Stimulated activated CD4-positive, alpha-beta T cell treated with anti-CD3 and anti-CD28 coated beads, Interleukin-2, amount 100 ng/mL, for 24 hours (primary cell): ENCODE data around the gene ITGB5.
"Not testable (repeated sequence)": the region's sequence is repeated elsewhere in the genome, so short reads cannot be mapped to it uniquely, and the experiment has no call there.

Source experiments
- DNase-seq, 2 donors: peaks; one replicate each; pipeline ENCODE4 v3.0.0-alpha.2; 2020

ITGB5 gene

GRCh38 chr3:124834723-124835718, 52.1 kb downstream of the ITGB5 start:
- DNase-seq, result peak; percentile 30 to 48

- DNase-seq, result no peak
Measured at GRCh38 chr3:124833710-124834332, 53.3 kb downstream of the ITGB5 start.

- DNase-seq, result no peak
Measured at GRCh38 chr3:124832782-124833709, 54.1 kb downstream of the ITGB5 start.

GRCh38 chr3:124831628-124832199, 55.5 kb downstream of the ITGB5 start:
- DNase-seq, result no peak

GRCh38 chr3:124829819-124830554, 57.2 kb downstream of the ITGB5 start:
- DNase-seq, result no peak

- DNase-seq, result no peak
Measured at GRCh38 chr3:124829178-124829818, 57.9 kb downstream of the ITGB5 start.

GRCh38 chr3:124827476-124828206, 59.5 kb downstream of the ITGB5 start:
- not testable (repeated sequence) for DNase-seq

- DNase-seq, result no peak
Measured at GRCh38 chr3:124826703-124827102, 60.5 kb downstream of the ITGB5 start.

GRCh38 chr3:124824286-124824915, 62.8 kb downstream of the ITGB5 start:
- no peak for DNase-seq

GRCh38 chr3:124823648-124824047, 63.5 kb downstream of the ITGB5 start:
- DNase-seq, result no peak

GRCh38 chr3:124823206-124823605, 64.0 kb downstream of the ITGB5 start:
- DNase-seq, result no peak

GRCh38 chr3:124821356-124821755, 65.8 kb downstream of the ITGB5 start:
- no peak for DNase-seq

- DNase-seq, result no peak
Measured at GRCh38 chr3:124818398-124819091, 68.6 kb downstream of the ITGB5 start.

GRCh38 chr3:124817079-124817478, 70.1 kb downstream of the ITGB5 start:
- no peak for DNase-seq

- DNase-seq, result no peak
Measured at GRCh38 chr3:124816206-124816605, 71.0 kb downstream of the ITGB5 start.

GRCh38 chr3:124815781-124816180, 71.4 kb downstream of the ITGB5 start:
- no peak for DNase-seq

- DNase-seq, result no peak
Measured at GRCh38 chr3:124814620-124815421, 72.3 kb downstream of the ITGB5 start.

- DNase-seq, result no peak
Measured at GRCh38 chr3:124813541-124813940, 73.6 kb downstream of the ITGB5 start.
